ENCODE measurements around the gene LRRC25.

DNA sequence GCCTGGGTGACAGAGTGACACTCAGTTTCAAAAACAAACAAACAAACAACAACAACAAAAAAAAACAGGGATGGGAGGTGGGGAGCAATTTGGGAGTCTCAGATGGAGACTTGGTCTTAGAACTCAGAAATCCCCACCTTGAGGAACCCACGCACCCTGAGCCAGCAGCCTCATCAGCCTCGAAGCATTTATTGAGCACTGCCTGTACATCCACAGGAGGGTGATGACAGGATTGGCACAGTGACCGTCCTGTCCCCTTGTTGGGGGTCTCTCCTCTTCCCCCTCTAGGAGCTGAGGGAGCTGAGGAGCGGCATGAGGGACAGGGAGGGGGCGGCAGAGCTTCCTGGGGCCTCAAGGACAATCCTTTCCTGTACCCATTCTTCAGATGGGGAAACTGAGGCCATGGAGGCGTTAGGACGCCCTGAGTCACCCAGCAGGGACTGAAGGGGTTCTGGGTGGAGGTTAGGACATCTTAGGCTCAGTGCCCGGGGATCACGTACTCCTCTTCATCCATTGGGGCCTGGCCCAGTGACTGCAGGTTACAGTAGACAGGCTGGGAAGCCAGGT is 5.8 kb downstream of the LRRC25 start:
- TF ChIP-seq, protein P1, sequence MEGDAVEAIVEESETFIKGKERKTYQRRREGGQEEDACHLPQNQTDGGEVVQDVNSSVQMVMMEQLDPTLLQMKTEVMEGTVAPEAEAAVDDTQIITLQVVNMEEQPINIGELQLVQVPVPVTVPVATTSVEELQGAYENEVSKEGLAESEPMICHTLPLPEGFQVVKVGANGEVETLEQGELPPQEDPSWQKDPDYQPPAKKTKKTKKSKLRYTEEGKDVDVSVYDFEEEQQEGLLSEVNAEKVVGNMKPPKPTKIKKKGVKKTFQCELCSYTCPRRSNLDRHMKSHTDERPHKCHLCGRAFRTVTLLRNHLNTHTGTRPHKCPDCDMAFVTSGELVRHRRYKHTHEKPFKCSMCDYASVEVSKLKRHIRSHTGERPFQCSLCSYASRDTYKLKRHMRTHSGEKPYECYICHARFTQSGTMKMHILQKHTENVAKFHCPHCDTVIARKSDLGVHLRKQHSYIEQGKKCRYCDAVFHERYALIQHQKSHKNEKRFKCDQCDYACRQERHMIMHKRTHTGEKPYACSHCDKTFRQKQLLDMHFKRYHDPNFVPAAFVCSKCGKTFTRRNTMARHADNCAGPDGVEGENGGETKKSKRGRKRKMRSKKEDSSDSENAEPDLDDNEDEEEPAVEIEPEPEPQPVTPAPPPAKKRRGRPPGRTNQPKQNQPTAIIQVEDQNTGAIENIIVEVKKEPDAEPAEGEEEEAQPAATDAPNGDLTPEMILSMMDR (IDR thresholded peaks at IDR 0.05 in 8 of 11, conservative IDR thresholded peaks at IDR 0.05 in 3 of 11), result no peak
- no peak for TF ChIP-seq POLR2A (IDR thresholded peaks at IDR 0.05)

All from spleen (tissue), 7 donors.